ENCODE measurements around the gene ZBP1.

DNA sequence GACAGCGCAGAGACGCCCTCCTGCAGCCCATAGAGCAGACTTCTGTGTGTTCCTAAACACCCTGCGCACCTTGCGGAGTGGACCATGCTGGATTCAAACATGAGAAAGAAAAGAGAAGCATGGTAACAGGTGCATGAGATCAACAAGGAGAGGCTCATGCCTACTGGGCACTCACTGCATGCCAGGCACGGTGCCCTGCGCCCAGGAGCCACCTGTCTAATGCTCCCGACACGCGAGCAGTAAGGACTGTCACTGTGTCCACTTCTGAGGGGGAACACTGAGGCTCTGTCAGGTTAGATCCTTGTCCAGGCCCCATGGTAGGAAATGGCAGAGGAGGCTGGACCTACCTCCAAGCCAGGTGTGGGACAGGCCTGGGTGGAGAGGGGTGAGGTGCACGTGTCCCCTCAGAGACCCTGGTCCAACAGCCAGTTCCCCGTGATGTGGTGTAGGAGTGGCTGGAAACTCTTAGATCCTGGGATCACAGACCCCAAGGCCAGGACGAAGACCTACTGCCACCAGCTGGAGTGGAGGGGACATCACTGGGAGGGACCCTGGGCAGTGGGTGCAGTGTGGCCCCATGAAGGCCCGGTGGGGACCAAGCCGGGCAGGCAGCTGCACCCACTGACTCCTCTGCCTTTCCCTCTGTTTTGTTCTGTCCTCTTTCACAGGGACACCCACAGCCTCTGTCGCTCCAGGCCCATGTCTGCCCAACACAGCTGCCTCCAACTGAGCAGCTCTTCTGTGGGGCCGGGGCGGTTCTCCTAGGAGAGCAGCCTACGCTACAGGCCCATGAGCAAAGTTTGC lies 29.5 kb downstream of the ZBP1 start:
- TF ChIP-seq, protein P1, sequence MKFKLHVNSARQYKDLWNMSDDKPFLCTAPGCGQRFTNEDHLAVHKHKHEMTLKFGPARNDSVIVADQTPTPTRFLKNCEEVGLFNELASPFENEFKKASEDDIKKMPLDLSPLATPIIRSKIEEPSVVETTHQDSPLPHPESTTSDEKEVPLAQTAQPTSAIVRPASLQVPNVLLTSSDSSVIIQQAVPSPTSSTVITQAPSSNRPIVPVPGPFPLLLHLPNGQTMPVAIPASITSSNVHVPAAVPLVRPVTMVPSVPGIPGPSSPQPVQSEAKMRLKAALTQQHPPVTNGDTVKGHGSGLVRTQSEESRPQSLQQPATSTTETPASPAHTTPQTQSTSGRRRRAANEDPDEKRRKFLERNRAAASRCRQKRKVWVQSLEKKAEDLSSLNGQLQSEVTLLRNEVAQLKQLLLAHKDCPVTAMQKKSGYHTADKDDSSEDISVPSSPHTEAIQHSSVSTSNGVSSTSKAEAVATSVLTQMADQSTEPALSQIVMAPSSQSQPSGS (IDR thresholded peaks at IDR 0.05; ENCODE audit: low read length) = no peak
- TF ChIP-seq POLR2A (IDR thresholded peaks at IDR 0.05; ENCODE audit: low read depth, low read length) = no peak
- TF ChIP-seq JUNB (IDR thresholded peaks at IDR 0.05) = no peak
- TF ChIP-seq, protein P2, sequence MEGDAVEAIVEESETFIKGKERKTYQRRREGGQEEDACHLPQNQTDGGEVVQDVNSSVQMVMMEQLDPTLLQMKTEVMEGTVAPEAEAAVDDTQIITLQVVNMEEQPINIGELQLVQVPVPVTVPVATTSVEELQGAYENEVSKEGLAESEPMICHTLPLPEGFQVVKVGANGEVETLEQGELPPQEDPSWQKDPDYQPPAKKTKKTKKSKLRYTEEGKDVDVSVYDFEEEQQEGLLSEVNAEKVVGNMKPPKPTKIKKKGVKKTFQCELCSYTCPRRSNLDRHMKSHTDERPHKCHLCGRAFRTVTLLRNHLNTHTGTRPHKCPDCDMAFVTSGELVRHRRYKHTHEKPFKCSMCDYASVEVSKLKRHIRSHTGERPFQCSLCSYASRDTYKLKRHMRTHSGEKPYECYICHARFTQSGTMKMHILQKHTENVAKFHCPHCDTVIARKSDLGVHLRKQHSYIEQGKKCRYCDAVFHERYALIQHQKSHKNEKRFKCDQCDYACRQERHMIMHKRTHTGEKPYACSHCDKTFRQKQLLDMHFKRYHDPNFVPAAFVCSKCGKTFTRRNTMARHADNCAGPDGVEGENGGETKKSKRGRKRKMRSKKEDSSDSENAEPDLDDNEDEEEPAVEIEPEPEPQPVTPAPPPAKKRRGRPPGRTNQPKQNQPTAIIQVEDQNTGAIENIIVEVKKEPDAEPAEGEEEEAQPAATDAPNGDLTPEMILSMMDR (IDR thresholded peaks at IDR 0.05 in 2 of 3, conservative IDR thresholded peaks at IDR 0.05 in 1 of 3; ENCODE audit: control insufficient read depth in 2 of 3, extremely low read depth in 1 of 3, insufficient read depth in 1 of 3, low read depth in 3 of 3, low read length in 3 of 3) = no peak
- no peak for TF ChIP-seq ZNF274 (IDR thresholded peaks at IDR 0.05; ENCODE audit: insufficient read depth, insufficient read length)
- TF ChIP-seq MYC (IDR thresholded peaks at IDR 0.05; ENCODE audit: insufficient read depth, insufficient read length, insufficient replicate concordance, low read length, severe bottlenecking) = no peak
- TF ChIP-seq, protein P3, sequence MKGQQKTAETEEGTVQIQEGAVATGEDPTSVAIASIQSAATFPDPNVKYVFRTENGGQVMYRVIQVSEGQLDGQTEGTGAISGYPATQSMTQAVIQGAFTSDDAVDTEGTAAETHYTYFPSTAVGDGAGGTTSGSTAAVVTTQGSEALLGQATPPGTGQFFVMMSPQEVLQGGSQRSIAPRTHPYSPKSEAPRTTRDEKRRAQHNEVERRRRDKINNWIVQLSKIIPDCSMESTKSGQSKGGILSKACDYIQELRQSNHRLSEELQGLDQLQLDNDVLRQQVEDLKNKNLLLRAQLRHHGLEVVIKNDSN (IDR thresholded peaks at IDR 0.05; ENCODE audit: borderline replicate concordance, extremely low read length, insufficient read depth, low read depth, low read length) = no peak
- TF ChIP-seq CHD1 (IDR thresholded peaks at IDR 0.05; ENCODE audit: low read depth, low read length) = no peak
- TF ChIP-seq KAT2A (conservative IDR thresholded peaks at IDR 0.05; ENCODE audit: control insufficient read depth, low read depth, low read length) = no peak
- TF ChIP-seq RFX5 (IDR thresholded peaks at IDR 0.05; ENCODE audit: low read depth, low read length) = no peak
- no peak for TF ChIP-seq MXI1 (IDR thresholded peaks at IDR 0.05; ENCODE audit: low read depth, low read length)
- TF ChIP-seq, protein P4, sequence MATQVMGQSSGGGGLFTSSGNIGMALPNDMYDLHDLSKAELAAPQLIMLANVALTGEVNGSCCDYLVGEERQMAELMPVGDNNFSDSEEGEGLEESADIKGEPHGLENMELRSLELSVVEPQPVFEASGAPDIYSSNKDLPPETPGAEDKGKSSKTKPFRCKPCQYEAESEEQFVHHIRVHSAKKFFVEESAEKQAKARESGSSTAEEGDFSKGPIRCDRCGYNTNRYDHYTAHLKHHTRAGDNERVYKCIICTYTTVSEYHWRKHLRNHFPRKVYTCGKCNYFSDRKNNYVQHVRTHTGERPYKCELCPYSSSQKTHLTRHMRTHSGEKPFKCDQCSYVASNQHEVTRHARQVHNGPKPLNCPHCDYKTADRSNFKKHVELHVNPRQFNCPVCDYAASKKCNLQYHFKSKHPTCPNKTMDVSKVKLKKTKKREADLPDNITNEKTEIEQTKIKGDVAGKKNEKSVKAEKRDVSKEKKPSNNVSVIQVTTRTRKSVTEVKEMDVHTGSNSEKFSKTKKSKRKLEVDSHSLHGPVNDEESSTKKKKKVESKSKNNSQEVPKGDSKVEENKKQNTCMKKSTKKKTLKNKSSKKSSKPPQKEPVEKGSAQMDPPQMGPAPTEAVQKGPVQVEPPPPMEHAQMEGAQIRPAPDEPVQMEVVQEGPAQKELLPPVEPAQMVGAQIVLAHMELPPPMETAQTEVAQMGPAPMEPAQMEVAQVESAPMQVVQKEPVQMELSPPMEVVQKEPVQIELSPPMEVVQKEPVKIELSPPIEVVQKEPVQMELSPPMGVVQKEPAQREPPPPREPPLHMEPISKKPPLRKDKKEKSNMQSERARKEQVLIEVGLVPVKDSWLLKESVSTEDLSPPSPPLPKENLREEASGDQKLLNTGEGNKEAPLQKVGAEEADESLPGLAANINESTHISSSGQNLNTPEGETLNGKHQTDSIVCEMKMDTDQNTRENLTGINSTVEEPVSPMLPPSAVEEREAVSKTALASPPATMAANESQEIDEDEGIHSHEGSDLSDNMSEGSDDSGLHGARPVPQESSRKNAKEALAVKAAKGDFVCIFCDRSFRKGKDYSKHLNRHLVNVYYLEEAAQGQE (IDR thresholded peaks at IDR 0.05; ENCODE audit: low read depth, low read length) = no peak
- TF ChIP-seq BACH1 (IDR thresholded peaks at IDR 0.05; ENCODE audit: borderline replicate concordance) = no peak
